Measurements from ENCODE around the gene HGF. TPM values are rescaled to one million over a fixed set of nuclear protein-coding genes. Genes with fewer than 3 reads are reported as not detected.

HGF gene
- total RNA-seq, 1 donor from 2014 or later: 3.3 TPM

- DNase-seq (ENCODE audit: low read depth, low spot score): peak; percentile 97
These were observed 85.2 kb downstream of the HGF start for GRCh38 chr7:81684514-81685269.

- DNase-seq (ENCODE audit: low read depth, low spot score): no peak
These were observed 85.8 kb downstream of the HGF start for GRCh38 chr7:81684033-81684432.

DNA sequence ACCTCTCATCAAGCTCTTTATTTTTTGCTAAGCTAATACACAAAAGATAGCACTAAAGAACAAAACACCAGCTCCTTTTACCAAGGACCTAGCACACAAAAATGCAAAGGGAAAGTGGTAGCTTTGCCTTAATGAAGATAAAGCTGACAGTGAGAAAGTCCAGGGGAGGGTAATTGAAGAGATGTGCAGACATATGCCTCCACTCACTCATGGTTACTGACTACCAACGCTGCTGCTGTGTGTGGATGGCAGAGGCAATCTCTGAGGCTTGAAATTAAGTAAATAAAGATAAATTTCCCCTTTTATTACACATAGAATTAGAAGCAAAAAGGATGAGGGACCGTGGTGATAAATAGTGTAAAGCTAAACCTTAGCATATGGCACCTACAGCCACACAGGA is 87.0 kb downstream of the HGF start:
- DNase-seq (ENCODE audit: low read depth, low spot score): no peak

DNA sequence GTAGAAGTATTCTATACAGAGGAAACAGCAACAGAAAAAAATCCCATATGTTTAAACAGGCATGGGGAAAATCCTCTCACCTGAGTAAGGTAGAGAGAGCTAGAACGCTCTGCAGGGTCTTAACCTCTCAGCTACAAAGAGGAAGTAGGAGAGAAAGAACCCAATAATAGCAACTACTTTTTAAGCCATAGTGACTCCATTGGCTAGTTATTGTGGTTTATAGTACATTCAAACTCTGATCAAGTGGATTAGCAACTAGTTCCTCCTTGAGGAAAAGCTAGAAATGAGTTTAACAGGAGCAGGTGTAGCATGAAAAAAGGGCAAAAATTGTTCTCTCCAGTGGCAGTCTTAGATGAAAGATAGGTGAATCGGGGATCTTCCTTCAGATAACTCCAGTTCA is 89.7 kb downstream of the HGF start:
- no peak for DNase-seq (ENCODE audit: low read depth, low spot score)

DNA sequence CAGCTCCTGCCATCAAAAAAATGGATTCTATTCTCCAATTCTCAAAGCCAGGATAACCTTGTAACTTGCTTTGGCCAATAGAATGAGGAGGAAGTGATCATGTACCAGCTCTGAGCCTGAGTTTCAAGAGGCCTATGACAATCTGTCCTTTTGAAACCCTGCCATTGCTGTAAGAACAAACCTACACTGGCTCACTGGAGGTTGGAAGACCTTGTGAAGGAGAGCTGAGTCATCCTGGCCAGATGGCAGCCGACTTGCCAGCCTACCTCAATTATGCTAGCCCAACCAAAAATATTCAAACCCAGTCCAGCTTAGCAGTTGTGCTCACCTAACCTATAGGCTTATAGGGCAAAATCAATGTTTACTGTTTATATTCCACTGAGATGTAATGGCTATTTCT is 93.0 kb downstream of the HGF start:
- no peak for DNase-seq (ENCODE audit: low read depth, low spot score)

DNA sequence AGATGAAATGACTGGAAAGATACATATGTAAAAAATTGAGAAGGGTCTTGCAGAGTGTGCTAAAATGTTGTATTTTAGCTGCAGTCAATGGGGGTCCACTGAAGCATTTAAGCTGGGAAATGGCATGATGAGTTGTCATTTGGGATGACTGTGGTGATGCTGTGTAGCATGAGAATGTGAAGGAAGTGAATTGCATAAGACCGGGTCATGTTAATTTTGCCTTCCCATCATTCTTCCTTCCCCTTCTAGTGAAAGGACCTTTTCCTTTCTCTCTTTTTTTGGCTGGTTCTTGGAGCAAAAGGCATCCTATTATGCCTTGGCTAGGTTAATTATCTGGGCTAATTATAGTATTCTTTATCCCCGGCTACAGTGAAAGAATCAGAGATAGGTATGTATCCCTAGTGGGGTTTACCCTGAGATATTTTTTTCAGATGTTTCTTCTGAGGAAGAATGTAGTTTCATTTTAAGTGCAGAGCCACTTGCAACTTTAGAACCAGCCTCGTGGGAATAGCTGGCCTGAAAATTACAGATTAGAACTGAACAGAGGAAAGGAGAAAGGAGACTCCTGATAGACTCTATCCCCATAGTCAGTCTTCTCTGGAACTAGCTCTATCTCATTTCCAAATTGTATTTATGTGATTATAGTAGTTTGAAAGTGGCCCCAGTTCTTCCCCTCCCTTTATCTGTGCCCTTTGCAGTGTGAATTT is 93.6 kb downstream of the HGF start:
- DNase-seq (ENCODE audit: low read depth, low spot score): no peak

DNA sequence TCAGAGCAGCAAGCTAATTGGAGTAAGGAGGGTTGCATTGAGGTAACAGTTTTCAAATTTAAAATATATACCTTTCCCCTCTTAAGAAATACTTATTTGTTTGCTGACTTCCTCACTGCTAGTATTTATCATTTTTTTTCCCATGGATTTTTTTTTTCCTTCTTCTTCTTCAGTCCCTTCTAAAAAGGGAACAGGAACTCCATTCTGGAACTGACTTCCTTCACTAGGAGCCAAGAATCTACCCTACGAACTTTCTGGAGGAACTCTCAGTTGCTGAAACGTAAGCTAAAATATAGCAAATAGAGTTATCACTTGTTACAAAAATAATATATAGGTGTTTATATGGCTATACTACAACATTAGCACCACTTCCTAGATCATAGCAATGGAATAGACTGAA is 95.4 kb downstream of the HGF start:
- no peak for DNase-seq (ENCODE audit: low read depth, low spot score)

GRCh38 chr7:81672872-81673271 is 97.0 kb downstream of the HGF start:
- no peak for DNase-seq (ENCODE audit: low read depth, low spot score)

DNA sequence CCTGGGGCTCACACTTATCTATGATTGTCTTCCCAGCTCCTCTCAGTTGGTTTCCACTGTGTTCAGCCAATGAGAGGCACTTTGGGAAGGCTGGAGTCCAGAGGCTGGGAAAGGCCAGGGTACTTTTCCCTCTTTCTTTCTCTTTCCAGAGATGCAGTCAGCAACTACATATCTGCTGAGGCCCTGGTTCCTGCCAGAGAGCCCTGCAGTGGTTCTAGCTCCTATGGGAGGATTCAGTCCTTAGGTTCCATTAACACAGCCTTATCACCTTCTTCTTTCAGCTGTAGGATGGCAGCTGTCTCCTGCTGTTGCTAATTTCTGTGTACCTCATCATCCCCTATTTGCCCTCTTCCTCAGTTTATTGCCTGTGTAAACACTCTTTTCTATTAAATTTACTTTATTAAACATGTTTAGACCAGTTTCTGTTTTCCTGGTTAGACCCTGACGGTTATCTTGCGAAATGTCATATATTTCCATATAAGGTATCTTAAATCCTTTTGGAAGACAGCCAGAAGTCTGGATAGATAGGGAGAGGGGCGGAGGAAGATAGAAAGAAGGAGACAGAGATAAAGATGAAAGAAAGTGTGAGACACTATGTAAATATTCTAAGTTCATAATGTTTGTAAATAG is 100.3 kb downstream of the HGF start:
- no peak for DNase-seq (ENCODE audit: low read depth, low spot score)

GRCh38 chr7:81666209-81666608 is 103.6 kb downstream of the HGF start:
- no peak for DNase-seq (ENCODE audit: low read depth, low spot score)

- DNase-seq (ENCODE audit: low read depth, low spot score): no peak
These were observed 104.6 kb downstream of the HGF start for GRCh38 chr7:81665236-81665635.

- no peak for DNase-seq (ENCODE audit: low read depth, low spot score)
These were observed 105.5 kb downstream of the HGF start for GRCh38 chr7:81664304-81664703.

DNA sequence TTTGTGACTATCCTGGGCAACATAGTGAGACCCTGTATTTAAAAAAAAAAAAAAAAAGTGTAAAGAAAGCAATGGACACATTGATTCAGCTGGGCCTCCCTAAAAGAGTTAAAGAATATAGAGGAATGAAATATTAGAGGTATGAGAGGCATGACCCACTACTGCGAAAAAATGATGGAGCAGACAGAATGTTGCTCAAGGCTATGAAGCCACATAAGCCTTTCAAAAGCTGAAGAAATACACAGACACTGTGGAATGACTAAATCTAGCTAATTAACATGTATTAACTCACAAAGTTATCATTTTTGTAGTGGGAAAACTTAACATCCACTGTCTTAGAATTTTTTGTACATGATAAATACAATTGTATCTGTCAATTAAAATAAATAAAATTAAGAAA is 107.3 kb downstream of the HGF start:
- DNase-seq (ENCODE audit: low read depth, low spot score): no peak

DNA sequence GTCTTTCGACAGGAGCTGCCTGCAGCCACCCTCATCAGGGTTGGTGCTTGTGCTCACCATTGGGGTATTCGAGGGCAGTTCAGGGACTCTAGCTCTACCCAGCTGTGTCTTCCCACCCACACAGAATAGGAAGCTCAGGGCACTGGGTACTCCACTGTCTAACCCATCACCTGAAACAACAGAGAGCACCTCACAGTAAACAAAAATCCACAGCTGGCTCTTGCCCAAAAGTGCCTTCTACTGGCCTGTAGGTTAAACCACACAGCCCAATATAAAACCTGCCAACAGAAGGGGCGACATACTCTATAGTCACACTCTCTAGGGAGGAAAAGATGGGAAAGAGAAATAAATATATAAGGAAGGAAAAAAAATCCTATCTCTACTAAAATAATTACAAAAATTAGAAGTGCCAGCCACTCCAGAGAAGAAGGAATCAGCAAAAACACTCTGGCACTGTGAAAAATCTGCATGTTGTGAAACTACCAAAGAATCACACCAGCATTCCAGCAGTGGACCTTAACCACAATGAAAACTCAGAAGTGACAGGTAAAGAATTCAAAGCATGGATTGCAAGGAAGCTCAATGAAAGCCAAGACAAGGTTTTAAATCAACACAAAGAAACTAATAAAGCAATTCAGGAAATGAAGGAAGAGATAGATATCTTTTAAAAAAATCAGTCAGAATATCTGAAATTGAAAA is 110.0 kb downstream of the HGF start:
- DNase-seq (ENCODE audit: low read depth, low spot score): no peak

- DNase-seq (ENCODE audit: low read depth, low spot score): no peak
These were observed 112.3 kb downstream of the HGF start for GRCh38 chr7:81657551-81657950.

DNA sequence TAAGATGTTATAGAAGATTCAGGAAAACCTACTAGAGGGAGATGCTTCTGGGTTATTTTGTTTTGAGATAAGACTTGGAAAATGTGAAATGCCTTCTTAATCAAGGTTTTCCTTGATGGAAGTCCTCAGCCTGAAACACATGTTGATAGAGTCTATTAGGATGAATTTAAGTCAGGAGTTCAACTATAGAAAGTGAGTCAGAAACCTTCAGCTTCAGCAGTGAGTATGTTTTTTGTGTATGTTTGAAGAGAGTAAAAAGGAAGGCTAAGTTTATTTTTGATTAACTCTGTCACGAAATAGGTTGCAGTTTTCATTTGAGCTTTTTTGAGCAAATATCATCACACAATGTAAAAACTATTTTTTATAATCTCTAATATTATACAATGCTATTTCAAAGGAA is 114.6 kb downstream of the HGF start:
- DNase-seq (ENCODE audit: low read depth, low spot score): no peak

- no peak for DNase-seq (ENCODE audit: low read depth, low spot score)
These were observed 117.6 kb downstream of the HGF start for GRCh38 chr7:81652225-81652624.
